Measurements from ENCODE around the gene ADGRV1.

The ADGRV1 gene

DNA sequence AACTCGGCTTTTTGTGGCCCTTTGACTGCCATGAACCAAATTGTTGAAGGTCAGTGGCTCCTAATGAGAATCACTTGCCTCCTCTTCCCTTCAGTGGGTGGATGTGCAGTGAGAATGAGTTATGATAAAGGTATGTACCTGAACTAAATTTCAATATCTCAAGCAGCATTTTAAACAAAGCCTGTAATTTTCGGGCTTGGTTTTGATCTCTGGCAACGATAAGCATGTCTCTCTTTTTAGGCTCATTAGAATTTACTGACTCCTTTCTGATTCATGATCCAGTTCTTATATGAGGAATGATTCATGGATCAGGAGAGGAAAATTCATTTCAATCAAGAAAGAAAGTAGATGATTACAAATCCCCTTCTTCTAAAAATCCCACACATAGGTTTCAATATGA is 519.0 kb downstream of the ADGRV1 start:
- DNase-seq, result no peak

DNA sequence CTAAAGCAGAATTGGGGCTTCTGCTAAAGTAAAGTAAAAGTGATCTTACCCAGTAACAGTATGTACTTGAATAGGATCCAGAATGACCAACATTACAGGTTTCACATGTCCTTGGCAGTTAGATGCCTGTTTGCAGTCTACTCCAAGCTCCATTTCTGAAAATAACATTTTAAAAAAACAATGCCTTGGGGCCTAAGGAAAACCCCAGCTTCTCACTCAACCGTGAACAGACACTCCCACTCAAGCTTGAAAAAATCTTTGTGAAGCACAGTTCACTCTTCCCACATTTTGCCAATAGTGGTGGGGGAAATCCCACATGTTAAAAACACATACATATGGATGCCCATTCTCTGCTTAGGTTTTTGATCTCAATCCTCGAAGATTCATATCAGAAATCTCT is 520.4 kb downstream of the ADGRV1 start:
- DNase-seq, result no peak

DNA sequence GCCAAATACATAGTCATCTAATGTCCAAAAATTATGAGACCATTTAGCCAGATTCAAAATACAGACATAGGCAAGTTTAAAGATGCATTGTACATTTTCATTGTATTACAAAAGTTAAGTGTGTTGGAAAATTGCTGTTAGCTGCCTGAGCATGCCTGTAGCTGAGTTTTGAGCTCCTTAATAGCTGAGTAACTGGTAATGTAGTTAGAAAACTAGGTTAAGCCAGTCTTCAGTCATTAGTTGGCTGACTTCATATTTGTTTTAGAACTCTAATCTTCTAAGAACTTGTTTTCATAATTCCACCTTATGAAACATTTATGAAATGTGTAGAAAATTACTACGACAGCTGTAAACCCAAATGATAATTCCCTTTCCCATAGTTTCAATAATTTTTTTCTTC is 531.2 kb downstream of the ADGRV1 start:
- DNase-seq, result no peak

DNA sequence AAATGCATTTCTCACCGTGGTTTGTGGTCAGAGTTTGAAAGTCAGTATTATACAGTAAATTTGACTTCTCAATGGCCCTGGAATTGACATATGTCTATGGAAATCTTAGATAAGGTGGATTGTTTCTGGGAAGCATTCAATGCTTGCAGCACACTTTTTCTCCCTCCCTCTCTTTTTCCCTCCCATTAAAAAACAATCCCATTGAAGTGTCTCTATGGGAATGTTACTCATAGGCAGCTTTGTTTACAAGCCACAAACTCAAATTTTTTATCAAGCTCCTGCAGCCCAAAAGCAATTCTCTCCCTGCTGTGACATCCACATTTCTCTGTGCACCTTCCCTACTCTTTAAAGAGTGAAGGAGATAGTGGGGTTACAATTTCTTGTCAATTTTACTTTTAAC is 532.4 kb downstream of the ADGRV1 start:
- no peak for DNase-seq

DNA sequence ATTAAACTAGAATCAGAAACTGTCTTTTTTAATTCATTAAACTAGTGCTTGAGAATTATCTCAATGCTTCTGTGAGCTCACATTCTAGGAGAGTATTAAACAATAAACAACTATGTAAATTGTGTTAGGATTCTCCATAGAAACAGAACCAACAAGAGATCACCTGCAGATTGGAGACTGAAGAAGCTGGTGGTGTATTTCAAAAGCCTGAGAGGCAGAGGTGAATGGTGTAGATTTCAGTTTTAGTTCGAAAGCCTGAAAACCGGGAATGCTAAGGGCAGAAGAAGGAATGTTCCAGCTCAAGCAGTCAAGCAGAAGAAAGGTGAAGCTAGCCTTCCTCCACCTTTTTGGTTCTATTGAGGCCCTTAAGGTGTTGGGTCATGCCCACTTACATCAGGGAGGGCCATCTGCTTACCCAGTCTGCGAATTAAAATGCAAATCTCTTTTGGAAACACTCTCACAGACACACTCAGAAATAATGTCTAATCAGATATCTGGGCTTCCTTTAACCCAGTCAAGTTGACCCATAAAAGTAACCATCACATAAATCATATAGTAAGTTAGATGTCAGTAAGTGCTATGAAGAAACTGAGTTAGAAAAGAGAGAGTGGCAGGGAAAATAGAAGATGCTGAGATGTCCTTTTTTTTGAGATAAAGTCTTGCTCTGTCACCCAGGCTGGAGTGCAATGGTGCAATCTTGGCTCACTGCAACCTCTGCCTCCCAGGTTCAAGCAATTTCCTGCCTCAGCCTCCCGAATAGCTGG is 533.1 kb downstream of the ADGRV1 start:
- DNase-seq, result no peak

DNA sequence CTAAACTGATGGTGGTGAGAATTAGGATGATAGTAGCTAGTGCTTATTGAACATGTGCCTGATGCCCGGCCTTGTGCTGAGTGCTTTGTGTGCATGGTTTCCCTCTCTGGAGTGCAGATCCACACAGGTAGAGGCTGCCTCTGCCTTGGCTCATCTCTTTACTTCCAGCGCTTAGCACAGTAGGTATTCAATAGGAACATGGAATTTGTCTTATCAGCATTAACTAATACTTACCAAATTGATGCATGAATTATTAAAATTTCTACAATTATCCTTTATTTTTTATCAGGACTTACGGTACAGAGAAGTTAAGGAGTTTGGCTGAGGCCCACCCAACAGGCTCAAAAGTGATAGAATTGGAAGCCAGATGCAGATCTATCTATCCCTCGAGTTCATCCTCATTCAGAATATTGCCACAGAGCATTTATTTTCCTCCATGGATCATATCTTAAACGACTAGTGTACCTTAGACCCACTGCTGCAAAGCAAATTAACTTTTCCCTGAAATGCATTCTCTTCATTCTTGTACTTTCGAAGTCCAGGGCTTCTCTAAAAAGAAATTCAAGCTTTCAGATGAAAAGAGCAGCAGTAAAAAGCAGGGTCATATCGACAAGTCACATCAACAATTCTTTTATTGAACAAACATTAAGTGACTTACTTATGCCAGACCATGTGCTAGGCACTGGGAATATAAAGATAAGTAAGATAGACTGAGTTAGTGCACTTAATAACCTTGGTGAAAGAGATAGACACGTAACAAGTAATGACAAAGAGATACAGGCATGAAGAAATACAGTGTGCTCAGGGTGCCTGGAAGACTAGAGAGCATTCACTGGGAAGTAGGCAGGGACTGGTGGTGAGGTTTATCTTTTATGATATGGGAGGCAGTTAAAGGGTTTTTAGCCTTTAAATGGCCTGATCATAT is 534.5 kb downstream of the ADGRV1 start:
- no peak for DNase-seq

DNA sequence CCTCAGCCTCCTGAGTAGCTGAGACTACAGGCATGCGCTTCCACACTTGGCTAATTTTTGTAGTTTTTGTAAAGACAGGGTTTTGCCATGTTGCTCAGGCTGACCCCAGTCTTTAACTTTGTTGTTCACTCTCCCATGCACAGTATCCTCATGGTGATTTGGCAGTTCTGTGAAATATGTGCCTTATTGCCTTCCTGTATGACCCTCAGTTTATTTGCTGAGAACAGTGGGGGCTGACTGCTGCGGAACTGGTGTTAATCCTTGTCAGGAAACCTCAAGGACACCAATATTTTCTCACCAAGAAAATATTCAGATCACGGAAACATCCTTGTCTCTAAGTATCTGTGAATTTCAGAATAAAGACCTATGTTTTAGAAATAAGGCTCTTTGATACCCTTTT is 536.7 kb downstream of the ADGRV1 start:
- DNase-seq, result no peak

DNA sequence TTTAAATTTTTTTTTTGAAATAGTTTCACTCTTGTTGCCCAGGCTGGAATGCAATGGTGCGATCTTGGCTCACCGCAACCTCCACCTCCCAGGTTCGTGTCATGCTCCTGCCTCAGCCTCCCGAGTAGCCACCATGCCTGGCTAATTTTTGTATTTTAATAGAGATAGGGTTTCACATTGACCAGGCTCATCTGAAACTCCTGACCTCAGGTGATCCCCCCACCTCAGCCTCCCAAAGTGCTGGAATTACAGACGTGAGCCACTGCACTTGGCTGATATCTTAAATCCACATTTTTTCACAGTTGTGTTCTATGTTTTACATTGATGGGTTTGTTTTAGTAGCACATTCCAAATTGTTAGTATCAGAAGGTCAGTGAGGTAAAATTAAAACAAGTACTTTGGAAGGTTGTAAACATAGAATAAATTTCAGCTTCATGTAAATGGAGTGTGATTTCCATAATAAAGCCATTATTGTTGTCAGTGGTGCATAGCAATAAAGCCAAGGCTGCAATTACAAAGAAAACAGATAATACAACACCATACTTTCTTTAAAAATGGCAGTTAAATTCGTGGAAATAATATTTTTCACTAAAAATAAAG is 537.3 kb downstream of the ADGRV1 start:
- DNase-seq, result no peak

DNA sequence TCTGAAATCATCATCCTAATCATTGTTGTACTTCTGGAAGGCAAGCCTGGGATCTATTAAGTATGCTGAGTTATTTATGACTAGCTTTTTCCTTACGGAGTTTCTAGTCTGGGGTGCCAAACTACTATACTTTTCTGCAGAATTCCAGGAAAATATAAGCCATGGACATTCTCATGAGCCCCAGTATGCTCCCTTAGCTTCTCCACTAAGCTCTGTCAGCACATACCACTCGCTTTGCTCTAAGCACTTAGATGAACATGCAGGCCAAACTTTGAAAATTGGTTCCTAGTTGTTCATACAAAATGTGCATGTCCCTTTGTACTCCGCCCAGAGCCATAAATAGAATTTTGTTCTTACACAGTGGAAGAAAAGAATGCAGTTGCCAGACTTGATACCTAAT is 539.9 kb downstream of the ADGRV1 start:
- no peak for DNase-seq

DNA sequence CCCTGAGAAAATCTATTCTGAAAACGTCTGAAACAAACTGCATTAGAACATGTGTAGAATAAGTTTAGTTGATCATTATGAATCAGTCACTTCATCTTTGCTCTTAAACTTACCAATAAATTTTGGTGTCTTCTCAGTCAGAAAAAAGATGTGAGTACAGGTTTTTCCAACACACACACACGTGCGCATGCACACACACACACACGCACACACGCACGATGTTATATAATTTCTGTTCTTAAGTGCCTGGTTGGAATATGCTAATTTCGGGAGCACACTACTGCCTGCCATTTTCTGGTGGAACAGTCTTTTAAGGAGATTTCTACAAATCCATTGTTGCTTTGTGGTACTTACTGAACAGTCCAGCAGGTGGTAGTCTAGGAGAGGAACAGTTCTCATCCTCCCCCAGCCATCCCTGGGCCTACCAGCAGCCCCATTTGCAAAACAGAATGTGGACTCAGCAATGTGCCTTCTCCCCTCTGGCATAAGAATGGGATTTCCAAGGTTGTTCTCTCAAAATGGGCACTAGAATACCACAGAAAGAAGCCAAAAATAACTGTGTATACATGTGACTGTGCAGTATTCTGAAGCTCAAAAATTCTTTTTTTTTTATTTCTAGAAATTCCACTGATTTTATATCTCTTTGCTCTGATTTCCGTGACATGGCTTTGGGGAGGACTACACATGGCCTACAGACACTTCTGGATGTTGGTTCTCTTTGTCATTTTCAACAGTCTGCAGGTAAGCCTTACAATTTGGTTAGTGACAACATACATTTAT is 543.2 kb downstream of the ADGRV1 start:
- DNase-seq, result peak; percentile 79 to 83

DNA sequence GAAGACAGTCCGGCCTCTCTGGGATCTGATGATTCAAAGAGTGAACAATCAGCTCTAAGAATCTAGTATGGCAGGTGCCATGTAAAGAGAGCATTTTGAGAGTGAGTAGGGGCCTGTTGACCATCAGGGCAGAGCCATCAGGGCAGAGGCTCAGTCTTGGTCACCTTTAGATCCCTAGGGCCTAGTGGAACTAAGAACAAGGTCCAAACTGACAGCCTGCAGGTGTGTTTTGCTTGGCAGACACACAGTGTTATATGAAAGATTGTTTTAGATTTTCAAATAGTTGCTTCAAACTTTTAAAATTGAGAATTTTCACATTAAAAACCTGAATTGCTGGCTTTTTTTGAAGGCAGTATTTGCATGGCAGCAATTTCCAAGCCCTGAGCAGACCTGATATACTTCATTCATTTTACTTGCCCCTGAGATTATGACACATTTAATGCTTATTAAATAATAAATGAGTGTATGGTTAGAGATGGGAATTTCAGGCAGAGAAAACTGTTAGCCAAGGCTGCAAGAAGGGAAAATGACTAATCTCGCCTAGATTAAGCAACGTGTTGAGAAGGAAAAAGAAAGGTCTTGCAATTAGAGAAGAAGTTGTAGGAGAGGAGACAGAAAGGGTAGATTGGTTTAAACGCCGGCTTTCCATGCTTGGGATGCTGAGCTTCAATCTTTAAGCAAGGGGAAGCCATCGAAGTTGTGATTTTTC is 544.9 kb downstream of the ADGRV1 start:
- peak; percentile 43 to 62 for DNase-seq

DNA sequence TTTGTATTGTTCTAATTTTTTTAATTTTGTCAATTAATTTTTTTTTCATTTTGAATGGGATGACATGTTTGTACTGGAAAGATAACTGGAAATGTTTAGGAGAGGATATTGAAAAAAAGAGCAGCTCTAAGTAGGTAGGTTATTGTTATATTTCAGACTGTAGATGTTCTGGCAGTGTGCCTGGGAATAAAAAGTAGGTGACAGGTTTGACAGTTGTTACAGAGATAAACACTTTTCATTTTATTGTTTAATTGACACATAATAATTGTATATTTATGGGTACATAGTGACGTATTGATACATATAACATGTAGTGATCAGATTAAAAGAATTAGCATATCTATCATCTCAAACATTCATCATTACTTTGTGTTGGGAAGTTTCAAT is 545.5 kb downstream of the ADGRV1 start:
- no peak for DNase-seq

DNA sequence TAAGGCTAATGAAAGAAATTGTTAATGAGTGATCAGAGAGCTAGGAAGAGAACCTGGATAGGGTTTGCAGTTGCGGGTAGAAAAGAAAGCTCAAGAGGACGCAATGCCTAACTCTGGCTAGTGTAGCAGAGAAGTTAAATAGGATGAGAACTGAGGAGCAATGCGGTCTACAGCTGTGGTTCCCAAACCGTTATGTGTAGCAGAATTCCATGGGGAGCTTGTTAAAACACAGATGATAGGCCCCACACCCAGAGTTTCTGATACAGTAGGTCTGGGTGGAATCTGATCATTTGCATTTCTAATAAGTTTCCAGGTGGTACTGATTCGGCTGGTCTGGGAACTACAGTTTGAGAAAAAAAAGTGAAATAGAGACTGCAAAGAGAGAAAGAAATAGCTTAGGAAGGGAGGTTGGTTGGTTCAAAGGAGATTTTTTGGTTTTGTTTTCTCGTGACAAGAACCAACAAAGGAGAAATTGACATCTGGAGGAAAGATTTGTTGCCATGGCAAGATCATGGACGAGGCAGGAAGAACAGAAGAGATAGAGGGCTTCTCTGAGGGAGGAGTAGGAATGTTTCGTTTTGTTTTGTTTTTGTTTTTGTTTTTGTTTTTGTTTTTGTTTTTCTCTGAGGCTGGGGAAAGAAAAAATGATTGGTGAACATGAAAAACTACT is 548.4 kb downstream of the ADGRV1 start:
- DNase-seq, result no peak

DNA sequence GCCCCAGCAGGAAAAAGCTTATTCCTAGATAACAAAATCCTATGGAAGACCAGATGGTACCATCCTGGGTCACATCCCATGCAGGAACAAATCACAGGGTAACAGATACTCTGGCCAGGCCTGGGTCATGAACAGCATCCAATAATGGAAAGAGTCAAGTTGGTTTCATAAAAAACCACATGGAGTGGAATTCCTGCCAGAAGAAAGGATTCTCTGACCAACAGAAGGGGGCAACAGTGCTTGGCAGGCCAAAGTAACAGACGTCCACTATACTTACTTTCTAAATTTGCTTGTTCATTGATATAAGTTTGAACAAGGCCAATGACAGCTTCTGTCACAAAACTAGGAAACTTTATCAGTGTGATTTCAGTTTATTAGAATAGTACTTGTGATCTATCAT is 551.0 kb downstream of the ADGRV1 start:
- no peak for DNase-seq

DNA sequence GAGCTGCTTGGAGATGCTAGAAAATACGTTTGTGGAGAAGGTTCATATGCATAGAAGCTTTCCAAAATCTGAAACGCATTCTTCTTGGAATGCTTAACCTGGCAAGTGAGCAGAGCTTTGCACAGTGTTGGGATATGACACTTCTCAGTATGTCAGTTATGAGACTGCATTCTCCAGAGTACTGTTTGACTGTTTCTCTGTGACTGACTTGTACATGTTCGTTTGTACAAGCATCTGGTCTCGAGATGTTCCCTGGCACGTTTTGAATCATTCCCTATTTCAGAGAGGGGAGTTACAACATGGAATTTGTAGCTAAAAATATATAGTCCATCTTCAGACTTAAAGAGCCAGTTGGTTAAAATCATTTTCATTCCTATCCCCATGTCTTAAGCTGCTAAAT is 552.1 kb downstream of the ADGRV1 start:
- DNase-seq, result no peak

DNA sequence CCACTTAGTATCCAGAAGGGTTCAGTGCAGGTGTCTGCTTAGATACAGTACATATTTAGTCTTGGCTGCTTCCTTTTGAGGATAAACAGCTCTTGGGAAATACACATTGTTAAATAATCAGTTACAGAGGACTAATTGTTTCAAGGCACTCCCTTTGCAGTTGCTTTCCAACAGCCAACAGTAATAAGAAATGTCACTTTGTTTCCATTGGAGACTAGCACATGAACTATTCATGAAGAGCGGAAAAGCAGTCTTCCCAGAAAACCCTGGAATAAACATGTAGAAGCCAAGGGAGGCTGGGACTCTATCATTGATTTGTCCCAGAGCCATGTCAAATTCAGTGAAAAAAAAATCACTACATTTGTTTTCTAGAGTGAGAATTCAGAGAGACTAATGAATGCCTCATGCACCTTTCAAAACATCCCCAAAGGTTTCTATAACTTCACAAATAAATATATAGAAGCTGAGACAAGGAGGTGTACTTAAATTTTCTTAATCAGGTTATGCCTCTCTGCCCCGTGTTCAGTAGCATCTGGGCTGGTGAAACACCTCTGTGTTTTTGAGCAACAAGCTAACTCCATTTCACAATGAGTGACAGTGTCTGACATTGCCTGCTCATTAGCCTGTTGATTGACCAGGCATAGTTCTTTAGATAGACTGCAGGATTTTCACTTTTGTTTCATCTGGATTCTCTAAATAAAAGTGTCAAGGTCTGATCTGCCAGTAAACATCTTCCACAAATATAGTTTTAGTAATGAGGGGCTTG is 553.1 kb downstream of the ADGRV1 start:
- DNase-seq, result peak; percentile 26 to 33

DNA sequence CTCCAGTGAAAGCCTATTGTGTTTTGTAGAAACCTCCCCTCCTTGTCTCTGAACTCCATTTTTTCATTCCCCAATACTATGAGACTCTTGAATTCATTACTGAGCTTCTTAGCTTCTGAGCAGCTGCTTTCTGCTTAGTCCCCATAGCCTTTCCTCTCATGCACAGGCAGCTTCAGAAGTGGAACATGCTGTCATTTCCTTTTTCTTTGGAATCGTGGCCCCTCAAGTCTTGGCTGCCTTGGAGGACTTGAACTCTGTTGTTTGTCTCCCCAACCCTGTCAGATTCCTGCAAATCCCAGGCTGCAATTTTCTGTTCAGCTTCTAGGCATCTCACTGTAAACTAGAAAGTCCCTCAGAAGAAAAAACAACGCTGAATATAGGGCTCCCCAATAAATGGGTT is 556.1 kb downstream of the ADGRV1 start:
- DNase-seq, result peak in 1 of 2 donors; percentile 16

DNA sequence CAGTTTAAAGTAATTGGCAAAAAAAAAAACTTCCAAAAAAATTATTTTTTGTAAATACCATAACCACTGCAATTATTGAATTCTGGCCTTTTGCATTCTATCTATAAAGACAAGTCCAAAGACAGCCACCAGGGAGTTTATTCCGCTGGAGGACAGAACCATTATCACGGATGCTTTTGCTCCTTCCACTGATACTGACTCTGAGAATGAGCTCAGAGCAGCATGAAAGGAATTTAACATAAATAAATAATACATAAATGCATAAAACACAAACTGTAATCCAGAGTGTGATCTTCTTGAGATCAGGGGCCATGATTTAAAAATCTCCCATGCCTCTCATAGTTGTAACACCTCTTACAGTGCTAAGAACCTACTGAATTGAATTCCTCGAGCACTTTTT is 559.8 kb downstream of the ADGRV1 start:
- no peak for DNase-seq

DNA sequence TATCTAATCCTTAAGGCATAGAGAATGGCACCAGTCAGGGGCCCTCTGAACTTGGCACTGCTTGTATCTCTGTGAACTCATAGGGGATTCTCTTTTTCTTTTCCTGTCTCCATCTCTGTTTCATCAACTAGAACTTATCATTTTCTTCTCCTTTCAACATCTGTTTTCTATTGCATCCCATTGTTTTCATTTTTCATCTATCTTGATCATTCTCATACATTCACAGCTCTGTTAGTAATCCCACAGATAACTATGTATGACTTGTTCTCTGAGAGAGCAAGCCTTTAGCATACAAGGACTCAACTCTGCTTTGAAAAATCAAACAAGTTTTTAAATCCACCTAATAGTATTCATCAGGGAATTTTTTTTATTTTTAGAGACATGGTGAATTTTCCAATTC is 560.2 kb downstream of the ADGRV1 start:
- DNase-seq, result no peak

DNA sequence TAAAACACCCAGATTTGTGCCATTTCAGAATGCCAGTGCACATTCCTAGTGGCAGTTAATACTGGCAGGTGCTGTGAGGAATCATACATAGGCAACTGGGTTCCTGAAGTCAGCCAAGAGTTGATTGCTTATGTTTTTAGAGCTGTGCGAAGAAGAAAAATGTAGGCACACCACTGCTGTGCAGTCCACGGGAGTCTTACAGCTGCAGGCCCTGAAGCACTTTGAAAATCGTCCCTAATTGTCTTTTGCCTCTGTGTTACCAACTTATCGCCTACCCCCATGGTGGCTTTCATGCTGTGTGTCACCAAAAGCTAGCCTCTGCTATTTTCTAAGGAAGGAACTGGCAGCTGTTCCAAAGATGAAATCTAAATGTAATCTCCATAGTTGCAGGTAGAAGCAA is 560.6 kb downstream of the ADGRV1 start:
- no peak for DNase-seq
